ENCODE data around the gene STK24.

The STK24 gene

DNA sequence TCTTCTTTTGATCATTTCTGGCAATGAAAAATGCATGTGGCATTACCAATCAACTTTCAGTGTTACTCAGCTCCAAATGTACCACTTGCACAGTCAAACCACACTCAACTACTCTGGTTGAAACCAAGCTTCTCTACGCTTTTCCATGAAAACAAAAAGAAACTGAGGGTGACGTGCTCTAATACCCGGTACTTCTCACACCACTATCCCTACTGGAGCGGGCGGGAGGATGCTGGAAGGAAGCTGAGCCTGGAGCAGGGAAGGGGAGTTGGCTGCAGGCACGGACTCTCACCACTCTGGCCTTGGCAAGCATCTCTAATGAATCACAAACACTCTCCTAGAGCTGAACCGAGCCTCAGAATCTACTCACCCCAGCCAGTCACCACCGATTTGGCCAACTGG is 48.2 kb downstream of the STK24 start:
- no peak for DNase-seq

DNA sequence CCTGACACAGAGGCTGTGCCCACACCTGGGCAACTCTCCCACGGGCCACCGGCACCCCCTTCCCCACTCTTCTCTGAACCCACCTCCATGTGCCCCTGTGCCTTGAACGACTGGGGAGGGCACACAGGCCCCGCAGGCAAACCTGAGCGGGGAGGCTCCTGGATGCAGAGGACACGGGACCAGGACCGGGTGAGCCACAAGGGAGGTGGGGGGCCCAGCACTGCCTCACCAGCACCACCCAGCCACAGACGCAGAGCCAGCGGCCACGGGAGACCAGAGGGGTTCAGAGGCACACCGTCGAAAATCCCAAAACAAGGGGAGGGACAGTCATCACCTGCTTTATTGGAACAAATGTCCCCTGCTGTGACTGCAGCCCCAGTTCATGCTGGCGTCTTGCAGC is 49.4 kb downstream of the STK24 start:
- DNase-seq, result no peak

DNA sequence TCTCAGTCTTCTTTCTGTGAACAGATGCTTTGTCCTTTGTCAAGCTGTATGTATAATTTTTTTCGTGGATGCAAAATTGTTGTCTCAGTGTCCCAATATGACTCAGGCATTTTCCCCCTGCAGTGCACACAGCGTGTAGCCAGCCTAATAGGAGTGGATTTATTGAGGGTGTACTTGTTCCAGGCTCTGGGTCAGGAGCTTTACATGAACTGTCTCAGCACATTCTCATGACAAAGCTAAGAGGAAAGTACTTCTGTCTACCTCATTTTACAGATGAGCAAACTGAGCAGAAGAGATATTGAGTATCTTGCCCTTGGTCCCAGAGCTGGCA is 50.8 kb downstream of the STK24 start:
- no peak for DNase-seq

DNA sequence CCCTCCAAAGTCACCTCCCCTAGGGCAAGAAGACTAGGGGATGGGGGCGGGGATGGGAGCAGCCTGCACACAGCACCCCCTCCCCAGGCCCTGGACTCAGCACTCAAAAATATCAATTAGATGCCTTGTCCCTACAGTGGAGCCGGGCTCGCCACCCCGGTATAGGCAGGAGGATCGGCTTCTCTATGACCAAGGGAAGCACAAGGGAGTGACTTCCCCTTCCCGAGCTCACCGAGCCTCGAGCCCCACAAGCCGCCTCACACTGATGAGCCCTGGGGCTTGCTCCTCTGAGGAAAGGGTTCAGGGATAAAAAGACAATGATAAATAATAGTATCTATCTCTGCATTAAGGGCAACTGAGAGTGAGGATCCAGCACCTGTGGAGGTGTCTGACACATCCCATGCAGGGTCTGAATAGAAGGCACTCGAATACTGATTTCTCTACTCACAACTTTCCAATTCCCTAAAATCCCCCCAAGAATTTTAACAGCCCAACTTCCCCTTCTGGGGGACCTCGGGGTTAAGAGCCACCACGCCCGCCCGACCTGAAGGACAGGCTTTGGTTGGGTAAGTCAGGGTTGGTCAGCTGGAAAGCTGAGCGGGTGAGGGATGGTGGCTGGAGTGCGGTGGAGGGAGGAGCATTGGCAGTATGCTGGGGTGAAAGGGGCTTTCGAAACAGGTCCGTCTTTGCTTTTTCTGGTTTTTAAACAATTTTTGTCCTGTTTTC is 51.3 kb downstream of the STK24 start:
- no peak for DNase-seq

- no peak for DNase-seq
Measured at GRCh38 chr13:98524793-98525192, 52.1 kb downstream of the STK24 start.

DNA sequence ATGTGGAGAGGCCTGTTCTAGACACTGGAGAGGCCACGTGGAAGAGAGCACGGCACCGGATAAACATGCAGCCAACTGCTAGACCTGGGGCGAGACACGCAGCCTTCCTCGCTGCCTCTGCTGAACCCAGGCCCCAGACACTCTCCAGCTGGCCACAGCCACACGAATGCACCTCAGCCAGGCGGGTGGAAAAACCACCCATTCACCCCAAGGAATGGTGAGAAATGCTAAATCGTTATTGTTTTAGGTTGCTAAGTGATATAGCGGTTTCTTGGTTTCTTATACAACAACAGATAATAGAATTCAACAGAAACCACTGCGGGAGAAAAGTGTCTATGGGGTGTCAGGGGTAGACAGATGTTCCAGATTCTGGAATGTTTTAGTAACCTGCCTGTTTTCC is 52.5 kb downstream of the STK24 start:
- DNase-seq, result no peak

DNA sequence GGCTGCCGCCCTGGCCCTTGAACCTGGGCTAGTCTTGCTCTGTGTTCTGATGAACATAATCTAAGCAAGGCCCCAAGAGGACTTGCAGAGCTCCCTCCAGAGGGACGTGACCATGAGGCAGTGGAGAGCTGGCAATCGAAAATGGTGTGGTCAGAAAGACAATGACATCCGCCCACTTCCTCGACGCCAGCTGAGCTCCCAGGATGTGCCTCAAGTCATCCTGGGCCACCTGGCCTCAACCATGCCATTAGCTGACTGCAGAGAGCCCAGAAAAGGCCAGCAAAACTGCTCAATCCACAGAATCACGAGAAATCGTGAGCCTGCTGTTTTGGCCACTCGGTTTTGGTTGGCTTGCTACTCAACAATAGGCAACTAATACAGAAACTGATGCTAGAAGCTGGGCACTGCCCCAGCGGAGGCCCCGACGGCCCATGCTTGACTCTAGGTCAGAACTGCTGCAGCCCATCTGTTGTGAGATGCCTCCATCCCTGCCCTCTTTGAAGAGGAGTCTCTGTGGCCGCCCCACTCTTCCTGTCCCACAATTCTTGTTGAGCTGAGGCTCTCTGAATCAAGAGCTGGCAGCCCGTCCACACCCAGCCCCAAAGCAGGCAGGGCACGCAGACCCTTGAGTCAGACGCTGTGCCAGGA is 53.3 kb downstream of the STK24 start:
- no peak for DNase-seq

DNA sequence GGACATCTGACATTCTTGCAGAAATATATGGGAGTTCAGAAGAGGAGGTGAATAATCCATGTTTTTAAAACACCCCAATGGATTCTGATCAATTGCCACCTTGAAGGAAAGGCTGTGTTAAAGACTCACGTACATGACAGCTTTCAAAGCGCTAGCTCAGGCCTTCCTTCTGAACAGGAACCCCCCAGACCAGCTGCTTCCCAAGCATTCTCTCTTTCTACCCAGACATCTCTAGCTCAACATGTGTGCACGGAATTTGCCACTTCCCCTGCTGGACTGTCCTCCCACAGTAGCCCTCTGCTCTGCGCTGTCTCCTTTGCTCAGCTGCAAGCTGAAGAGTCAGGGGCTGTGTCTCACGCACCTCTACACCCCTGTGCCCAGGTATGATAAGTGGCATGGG is 54.5 kb downstream of the STK24 start:
- no peak for DNase-seq

GRCh38 chr13:98521461-98522247 is 55.3 kb downstream of the STK24 start:
- DNase-seq, result no peak

GRCh38 chr13:98520674-98521449 is 56.0 kb downstream of the STK24 start:
- no peak for DNase-seq

DNA sequence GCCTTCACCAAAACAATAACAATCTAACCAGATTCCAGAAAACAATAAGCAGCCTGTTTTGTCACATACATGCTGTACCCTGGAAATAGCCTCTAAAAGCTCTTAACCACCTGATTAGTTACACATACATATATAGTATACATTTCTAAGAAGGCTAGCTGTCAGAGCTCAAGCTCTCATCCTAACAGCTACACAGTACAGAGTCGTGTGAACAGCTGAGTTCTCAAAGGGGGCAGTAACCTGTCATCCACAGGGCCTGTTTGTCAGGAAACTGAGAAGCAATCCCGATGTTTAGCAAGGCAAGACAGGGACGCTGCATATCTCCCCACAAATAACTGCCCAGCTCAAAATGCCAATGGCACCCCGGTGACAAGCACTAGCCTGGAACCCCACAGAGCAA is 56.9 kb downstream of the STK24 start:
- DNase-seq, result no peak

GRCh38 chr13:98517576-98518310 is 59.2 kb downstream of the STK24 start:
- DNase-seq, result no peak

- DNase-seq, result no peak
Measured at GRCh38 chr13:98515818-98516465, 61.0 kb downstream of the STK24 start.

DNA sequence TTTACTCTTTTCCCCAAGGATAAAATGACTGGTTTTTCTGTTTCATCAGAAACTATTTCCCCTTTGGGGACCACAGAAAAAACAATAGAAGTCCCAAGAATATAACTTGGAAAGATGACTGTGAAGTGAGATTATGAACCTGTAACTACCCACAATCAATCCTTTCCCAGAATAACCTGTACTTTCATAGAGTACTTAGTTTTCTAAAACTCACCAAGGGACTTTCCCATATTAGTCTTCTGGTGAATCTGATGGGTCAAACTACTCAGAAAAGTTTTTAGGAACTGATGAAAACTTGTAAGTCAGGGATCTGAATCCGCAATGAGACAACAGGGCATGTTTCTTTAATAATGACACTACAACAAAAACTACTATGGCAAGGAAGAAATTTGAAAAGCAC is 62.6 kb downstream of the STK24 start:
- no peak for DNase-seq

- DNase-seq, result no peak
Measured at GRCh38 chr13:98513837-98514236, 63.1 kb downstream of the STK24 start.

- no peak for DNase-seq
Measured at GRCh38 chr13:98512774-98513665, 63.9 kb downstream of the STK24 start.

GRCh38 chr13:98511435-98511834 is 65.5 kb downstream of the STK24 start:
- no peak for DNase-seq

DNA sequence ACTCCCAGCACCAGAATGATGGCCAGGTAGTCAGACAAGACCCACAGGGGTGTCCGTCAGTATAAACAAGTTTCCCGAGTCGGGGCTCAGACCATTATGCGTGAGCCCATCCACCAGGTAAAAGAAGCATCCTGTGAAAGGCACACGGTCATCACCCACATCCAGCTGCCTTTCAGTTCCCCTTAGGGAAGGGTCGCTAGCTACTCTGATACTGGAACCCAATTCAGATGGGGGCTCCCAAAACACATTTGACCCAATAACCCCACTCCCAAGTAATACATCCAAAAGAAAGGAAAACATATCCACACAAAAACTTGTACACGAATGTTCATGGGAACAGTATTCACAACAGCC is 66.8 kb downstream of the STK24 start:
- no peak for DNase-seq

DNA sequence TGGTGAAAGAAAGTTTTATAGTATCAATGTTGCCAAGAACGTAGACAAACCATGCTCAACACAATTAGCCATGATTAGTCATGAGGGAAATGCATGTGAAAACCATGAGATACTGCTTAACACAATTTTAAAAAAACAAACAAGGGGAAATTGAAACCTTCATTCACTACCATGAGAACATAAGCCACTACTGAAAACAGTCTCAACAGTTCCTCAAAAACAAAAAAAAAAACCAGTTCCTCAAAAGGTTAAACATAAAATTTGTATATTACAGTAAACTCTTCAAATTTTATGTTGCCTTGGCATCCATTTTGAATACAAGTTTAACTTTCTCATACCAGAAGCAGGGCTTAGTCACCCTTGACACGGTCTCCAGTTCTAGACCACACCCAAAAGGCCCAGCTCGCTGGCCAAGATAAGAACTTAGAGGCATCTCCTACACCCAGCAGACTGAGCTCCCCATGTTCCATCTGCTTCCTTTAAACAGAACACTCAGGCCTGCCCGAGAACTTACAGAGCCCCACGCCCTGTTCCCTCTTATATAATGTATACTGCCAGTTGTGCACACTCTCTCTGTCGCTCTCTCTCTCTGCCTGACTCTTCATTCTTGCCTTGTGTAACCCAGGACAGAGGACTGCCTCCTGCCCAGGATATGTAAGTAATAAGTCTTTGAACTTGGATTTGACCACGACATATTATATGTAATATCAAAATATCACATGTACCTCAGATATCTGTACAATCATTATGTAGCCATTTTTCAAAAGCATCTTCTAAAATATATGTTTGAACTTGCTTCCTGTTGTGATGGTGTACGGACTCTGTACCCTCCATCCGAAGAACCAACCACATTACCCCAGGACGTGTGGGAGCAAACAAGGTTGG is 67.4 kb downstream of the STK24 start:
- no peak for DNase-seq

DNA sequence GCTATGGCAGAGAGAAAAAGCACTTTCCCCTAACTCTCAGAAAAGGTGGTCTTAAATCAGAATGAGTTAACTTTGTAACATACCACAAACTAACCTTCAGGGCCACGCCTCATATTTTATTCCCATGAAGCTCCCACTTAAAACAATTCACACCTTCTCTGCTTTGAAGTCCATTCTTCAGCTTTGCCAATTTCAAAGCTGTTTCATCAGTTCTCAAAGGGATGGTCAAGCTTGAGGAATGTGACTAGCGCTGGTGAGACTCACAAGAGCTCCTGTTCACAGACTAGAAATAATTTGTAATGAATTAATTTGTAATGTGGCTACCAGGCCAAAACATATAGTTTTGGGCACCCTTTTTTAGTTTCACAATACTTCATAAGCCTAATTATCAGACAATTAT is 68.2 kb downstream of the STK24 start:
- no peak for DNase-seq
